ENCODE measurements around the gene CLDN3. TPM values are rescaled to one million over a fixed set of nuclear protein-coding genes. Genes with fewer than 3 reads are reported as not detected.
A peak's percentile ranks its signal among the peaks of the same experiment; 100 is the strongest.

CLDN3 gene, protein sequence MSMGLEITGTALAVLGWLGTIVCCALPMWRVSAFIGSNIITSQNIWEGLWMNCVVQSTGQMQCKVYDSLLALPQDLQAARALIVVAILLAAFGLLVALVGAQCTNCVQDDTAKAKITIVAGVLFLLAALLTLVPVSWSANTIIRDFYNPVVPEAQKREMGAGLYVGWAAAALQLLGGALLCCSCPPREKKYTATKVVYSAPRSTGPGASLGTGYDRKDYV
- polyA plus RNA-seq (2013), result 7.3 and 7.6 TPM in 2 replicates

DNA sequence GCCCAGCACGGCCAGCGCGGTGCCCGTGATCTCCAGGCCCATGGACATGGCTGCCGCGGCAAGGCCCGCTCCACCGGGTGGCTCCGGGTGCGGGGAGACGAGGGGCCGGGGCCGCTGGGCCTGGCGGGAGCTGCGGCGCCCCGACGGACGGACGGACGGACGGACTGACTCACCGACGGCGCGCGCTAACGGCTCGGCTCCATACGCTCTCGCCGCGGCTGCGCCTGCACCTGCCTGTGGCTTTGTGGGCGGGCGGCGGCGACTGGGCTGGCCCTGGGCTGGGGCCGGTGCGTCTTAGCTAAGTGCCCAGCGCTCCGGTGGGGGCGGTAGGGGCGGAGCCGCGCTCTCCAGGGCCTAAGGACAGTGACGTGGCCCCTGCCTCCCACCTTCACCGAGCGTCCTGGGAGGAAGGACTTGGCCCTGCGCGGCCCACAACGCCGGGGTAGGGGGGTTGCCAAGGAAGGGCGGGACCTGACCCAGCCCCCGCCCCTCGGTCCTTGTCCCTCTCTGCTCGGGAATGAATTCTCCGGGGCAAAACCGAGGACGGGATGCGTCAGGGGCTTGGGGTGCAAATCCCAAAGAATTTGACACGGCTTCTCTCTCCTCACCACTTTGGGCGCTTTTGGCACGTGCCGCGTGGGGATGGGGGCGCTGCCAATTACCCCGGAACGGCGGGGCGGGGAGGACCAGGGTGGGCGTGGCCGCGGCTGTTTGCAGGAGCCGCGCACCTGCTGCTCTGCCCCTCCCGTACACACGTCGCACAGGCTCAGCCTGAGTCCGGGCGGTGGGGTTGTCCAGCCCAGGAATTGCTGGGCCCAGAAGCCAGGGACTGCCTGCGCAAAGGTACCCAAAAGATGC is at the start of gene CLDN3:
TSS of gene CLDN3 (minus strand) at position 269 of the 858 bp plus-strand sequence. CDS start at position 48, 221 bp downstream.
- no peaks in the 10 kb centered on the region for H3K36me3 ChIP-seq (ENCODE audit: control insufficient read depth in 1 of 2, insufficient read depth in 2 of 2, low read length in 2 of 2)
- H3K27me3 ChIP-seq (ENCODE audit: insufficient read depth, low read length), result no peaks in the 10 kb centered on the region
- H2AFZ ChIP-seq (ENCODE audit: insufficient read depth, low read length, poor library complexity), result peak within 1 kb of the TSS; percentile 30
- WGBS (ENCODE audit: extremely low coverage, insufficient coverage, insufficient read length), result no CpG with 5 or more reads among the region's 82 CpGs
- H4K8ac ChIP-seq (ENCODE audit: low read depth, low read length), result no peak within 1 kb of the TSS
- H3K9ac ChIP-seq (ENCODE audit: low read length), result no peak within 1 kb of the TSS
- H2AK5ac ChIP-seq (ENCODE audit: low read length), result no peak within 1 kb of the TSS
- no peak within 1 kb of the TSS for H3K27ac ChIP-seq (ENCODE audit: low read depth, low read length)
- H3K4me2 ChIP-seq (ENCODE audit: low read length), result peak within 1 kb of the TSS; percentile 91
- no peaks in the 10 kb centered on the region for H3K79me1 ChIP-seq (ENCODE audit: low read length)
- peaks cover 0 to 18% of the 10 kb centered on the region in 2 experiments for H3K4me1 ChIP-seq (ENCODE audit: control insufficient read depth in 1 of 2, insufficient read depth in 2 of 2, low read length in 2 of 2)
- H4K12ac ChIP-seq (ENCODE audit: low read depth, low read length), result peak within 1 kb of the TSS; percentile 5
- H4K91ac ChIP-seq (ENCODE audit: low read depth, low read length), result peak within 1 kb of the TSS; percentile 13
- H2BK120ac ChIP-seq (ENCODE audit: insufficient read depth, low read length, poor library complexity), result no peak within 1 kb of the TSS
- peak; percentile 68 to 78 for DNase-seq
- H3K4ac ChIP-seq (ENCODE audit: low read depth, low read length), result no peak within 1 kb of the TSS
- no peak within 1 kb of the TSS for H3K23ac ChIP-seq (ENCODE audit: low read length)
- no peak within 1 kb of the TSS for H2BK12ac ChIP-seq (ENCODE audit: low read length)
- H2BK5ac ChIP-seq (ENCODE audit: low read depth, low read length, poor library complexity), result no peak within 1 kb of the TSS
- H3K14ac ChIP-seq (ENCODE audit: low read length), result no peak within 1 kb of the TSS
- H3K4me3 ChIP-seq (ENCODE audit: low read depth, low read length), result peak within 1 kb of the TSS; percentile 60
- H3K18ac ChIP-seq (ENCODE audit: low read length), result no peak within 1 kb of the TSS
- peaks cover 11% of the 10 kb centered on the region for H3K9me3 ChIP-seq (ENCODE audit: insufficient read depth, low read depth, low read length)
- H3K79me2 ChIP-seq (ENCODE audit: control insufficient read depth, insufficient read depth, low read length, poor library complexity), result no peaks in the 10 kb centered on the region

DNA sequence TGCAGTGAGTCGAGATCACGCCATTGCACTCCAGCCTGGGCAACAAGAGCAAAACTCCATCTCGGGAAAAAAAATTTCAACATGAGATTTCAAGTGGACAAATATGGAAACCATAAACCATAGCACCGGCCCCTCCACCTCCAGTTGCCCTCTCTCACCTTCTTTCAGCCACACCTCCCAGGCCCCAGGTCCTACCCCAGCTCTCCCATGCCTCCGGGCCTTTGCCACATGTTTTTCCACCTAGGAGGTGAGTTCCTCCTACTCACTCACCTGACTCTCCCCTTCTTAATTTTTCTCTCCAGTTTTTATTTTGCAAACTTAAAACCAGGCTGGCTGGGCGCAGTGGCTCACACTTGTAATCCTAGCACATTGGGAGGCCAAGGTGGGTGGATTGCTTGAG is 47.1 kb upstream of the CLDN3 start:
- no CpG with 5 or more reads among the region's 6 CpGs for WGBS (ENCODE audit: extremely low coverage, insufficient coverage, insufficient read length)
- Histone ChIP-seq H3K27me3 (ENCODE audit: insufficient read depth, low read length) (no peaks in the 10 kb centered on the region), H3K4me3 (ENCODE audit: low read depth, low read length) (no peak overlapping the region), H3K4me1 (ENCODE audit: control insufficient read depth in 1 of 2, insufficient read depth in 2 of 2, low read length in 2 of 2) (peaks cover 0 to 2% of the 10 kb centered on the region in 2 experiments), H2AFZ (ENCODE audit: insufficient read depth, low read length, poor library complexity) (no peak overlapping the region), H2BK12ac (ENCODE audit: low read length) (no peak overlapping the region), H3K4me2 (ENCODE audit: low read length) (no peak overlapping the region), H3K79me1 (ENCODE audit: low read length) (peaks cover 3% of the 10 kb centered on the region), H2BK120ac (ENCODE audit: insufficient read depth, low read length, poor library complexity) (no peak overlapping the region), H4K8ac (ENCODE audit: low read depth, low read length) (no peak overlapping the region), H2BK5ac (ENCODE audit: low read depth, low read length, poor library complexity) (no peak overlapping the region), H3K4ac (ENCODE audit: low read depth, low read length) (no peak overlapping the region), H3K18ac (ENCODE audit: low read length) (no peak overlapping the region), H3K36me3 (ENCODE audit: control insufficient read depth in 1 of 2, insufficient read depth in 2 of 2, low read length in 2 of 2) (no peaks in the 10 kb centered on the region), H3K79me2 (ENCODE audit: control insufficient read depth, insufficient read depth, low read length, poor library complexity) (no peaks in the 10 kb centered on the region), H4K12ac (ENCODE audit: low read depth, low read length) (no peak overlapping the region), H3K9ac (ENCODE audit: low read length) (no peak overlapping the region), H4K91ac (ENCODE audit: low read depth, low read length) (no peak overlapping the region), H3K9me3 (ENCODE audit: insufficient read depth, low read depth, low read length) (no peaks in the 10 kb centered on the region), H2AK5ac (ENCODE audit: low read length) (no peak overlapping the region), H3K23ac (ENCODE audit: low read length) (no peak overlapping the region), H3K27ac (ENCODE audit: low read depth, low read length) (no peak overlapping the region), H3K14ac (ENCODE audit: low read length) (no peak overlapping the region)
- no peak for DNase-seq

DNA sequence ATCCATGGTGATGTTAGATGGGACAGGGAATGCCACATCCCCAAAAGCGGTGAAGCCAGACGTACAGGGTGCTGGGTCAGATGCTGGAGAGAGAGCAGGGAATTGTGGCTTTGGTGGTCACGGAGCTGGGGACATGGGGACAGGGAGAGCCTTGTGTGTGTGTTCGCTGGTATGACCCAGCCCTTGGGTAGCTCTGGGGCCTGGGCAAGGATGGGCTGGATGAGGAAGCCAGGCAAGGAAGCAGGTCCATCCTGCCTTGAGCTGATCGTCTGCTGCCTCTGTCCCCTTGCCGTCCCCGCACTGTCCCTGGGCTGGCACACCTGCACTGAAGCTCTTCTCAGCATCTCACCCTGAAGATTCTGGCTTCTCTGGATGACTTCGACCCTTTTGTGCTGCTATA is 45.4 kb upstream of the CLDN3 start:
- Histone ChIP-seq H3K9me3 (ENCODE audit: insufficient read depth, low read depth, low read length) (no peaks in the 10 kb centered on the region), H3K27ac (ENCODE audit: low read depth, low read length) (no peak overlapping the region), H3K79me2 (ENCODE audit: control insufficient read depth, insufficient read depth, low read length, poor library complexity) (no peaks in the 10 kb centered on the region), H3K4me2 (ENCODE audit: low read length) (no peak overlapping the region), H3K23ac (ENCODE audit: low read length) (no peak overlapping the region), H3K36me3 (ENCODE audit: control insufficient read depth in 1 of 2, insufficient read depth in 2 of 2, low read length in 2 of 2) (no peaks in the 10 kb centered on the region), H2BK5ac (ENCODE audit: low read depth, low read length, poor library complexity) (no peak overlapping the region), H2BK12ac (ENCODE audit: low read length) (no peak overlapping the region), H3K9ac (ENCODE audit: low read length) (no peak overlapping the region), H3K27me3 (ENCODE audit: insufficient read depth, low read length) (no peaks in the 10 kb centered on the region), H3K4me1 (ENCODE audit: control insufficient read depth in 1 of 2, insufficient read depth in 2 of 2, low read length in 2 of 2) (peaks cover 0 to 2% of the 10 kb centered on the region in 2 experiments), H2AK5ac (ENCODE audit: low read length) (no peak overlapping the region), H3K14ac (ENCODE audit: low read length) (no peak overlapping the region), H2BK120ac (ENCODE audit: insufficient read depth, low read length, poor library complexity) (no peak overlapping the region), H3K4ac (ENCODE audit: low read depth, low read length) (no peak overlapping the region), H3K18ac (ENCODE audit: low read length) (no peak overlapping the region), H4K8ac (ENCODE audit: low read depth, low read length) (no peak overlapping the region), H4K91ac (ENCODE audit: low read depth, low read length) (no peak overlapping the region), H3K79me1 (ENCODE audit: low read length) (no peaks in the 10 kb centered on the region), H4K12ac (ENCODE audit: low read depth, low read length) (no peak overlapping the region), H3K4me3 (ENCODE audit: low read depth, low read length) (no peak overlapping the region), H2AFZ (ENCODE audit: insufficient read depth, low read length, poor library complexity) (no peak overlapping the region)
- WGBS (ENCODE audit: extremely low coverage, insufficient coverage, insufficient read length), result no CpG with 5 or more reads among the region's 8 CpGs
- no peak for DNase-seq

DNA sequence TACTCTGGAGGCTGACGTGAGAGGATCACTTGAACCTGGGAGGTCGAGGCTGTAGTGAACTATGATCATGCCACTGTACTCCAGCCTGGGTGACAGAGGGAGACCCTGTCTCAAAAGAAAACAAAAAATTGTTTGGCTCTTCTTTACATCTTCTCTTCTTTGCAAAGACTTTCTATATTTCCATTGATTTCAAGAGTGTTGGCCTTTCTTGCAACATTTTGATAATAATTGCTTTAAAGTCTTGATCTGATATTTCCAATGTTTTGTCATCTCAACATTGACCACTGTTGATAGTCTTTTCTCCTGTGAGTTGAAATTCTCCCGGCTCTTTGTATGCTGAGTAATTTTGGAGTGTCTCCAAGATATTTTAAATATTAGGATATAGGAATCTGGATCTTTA is 42.9 kb upstream of the CLDN3 start:
- no peaks in the 10 kb centered on the region for H3K79me2 ChIP-seq (ENCODE audit: control insufficient read depth, insufficient read depth, low read length, poor library complexity)
- WGBS (ENCODE audit: extremely low coverage, insufficient coverage, insufficient read length), result no CpG with 5 or more reads among the region's 3 CpGs

More for the DNA sequence above, 42.9 kb upstream of the CLDN3 start:
- H3K23ac ChIP-seq (ENCODE audit: low read length), result no peak overlapping the region
- H3K36me3 ChIP-seq (ENCODE audit: control insufficient read depth in 1 of 2, insufficient read depth in 2 of 2, low read length in 2 of 2), result no peaks in the 10 kb centered on the region
- no peak overlapping the region for H4K12ac ChIP-seq (ENCODE audit: low read depth, low read length)
- H3K27ac ChIP-seq (ENCODE audit: low read depth, low read length), result no peak overlapping the region
- H3K4me1 ChIP-seq (ENCODE audit: control insufficient read depth in 1 of 2, insufficient read depth in 2 of 2, low read length in 2 of 2), result peaks cover 6 to 8% of the 10 kb centered on the region in 2 experiments
- H3K4ac ChIP-seq (ENCODE audit: low read depth, low read length), result no peak overlapping the region
- H3K4me2 ChIP-seq (ENCODE audit: low read length), result no peak overlapping the region
- no peak overlapping the region for H3K18ac ChIP-seq (ENCODE audit: low read length)
- H3K9me3 ChIP-seq (ENCODE audit: insufficient read depth, low read depth, low read length), result no peaks in the 10 kb centered on the region
- H2BK12ac ChIP-seq (ENCODE audit: low read length), result no peak overlapping the region
- H2AFZ ChIP-seq (ENCODE audit: insufficient read depth, low read length, poor library complexity), result no peak overlapping the region
- no peak overlapping the region for H4K8ac ChIP-seq (ENCODE audit: low read depth, low read length)
- H3K4me3 ChIP-seq (ENCODE audit: low read depth, low read length), result no peak overlapping the region
- DNase-seq, result no peak
- H3K79me1 ChIP-seq (ENCODE audit: low read length), result peaks cover 3% of the 10 kb centered on the region
- no peak overlapping the region for H4K91ac ChIP-seq (ENCODE audit: low read depth, low read length)
- H2AK5ac ChIP-seq (ENCODE audit: low read length), result no peak overlapping the region
- H2BK5ac ChIP-seq (ENCODE audit: low read depth, low read length, poor library complexity), result no peak overlapping the region
- H3K9ac ChIP-seq (ENCODE audit: low read length), result no peak overlapping the region
- H3K27me3 ChIP-seq (ENCODE audit: insufficient read depth, low read length), result no peaks in the 10 kb centered on the region
- no peak overlapping the region for H2BK120ac ChIP-seq (ENCODE audit: insufficient read depth, low read length, poor library complexity)
- H3K14ac ChIP-seq (ENCODE audit: low read length), result no peak overlapping the region

Measured in trophoblast cell (in vitro differentiated cells and primary cell).